ENCODE results near the gene INPP5K. TPM values are rescaled to one million over a fixed set of nuclear protein-coding genes. Genes with fewer than 3 reads are reported as not detected.

The INPP5K gene
- total RNA-seq, 1 donor from 2014 or later: 21.4 TPM

DNA sequence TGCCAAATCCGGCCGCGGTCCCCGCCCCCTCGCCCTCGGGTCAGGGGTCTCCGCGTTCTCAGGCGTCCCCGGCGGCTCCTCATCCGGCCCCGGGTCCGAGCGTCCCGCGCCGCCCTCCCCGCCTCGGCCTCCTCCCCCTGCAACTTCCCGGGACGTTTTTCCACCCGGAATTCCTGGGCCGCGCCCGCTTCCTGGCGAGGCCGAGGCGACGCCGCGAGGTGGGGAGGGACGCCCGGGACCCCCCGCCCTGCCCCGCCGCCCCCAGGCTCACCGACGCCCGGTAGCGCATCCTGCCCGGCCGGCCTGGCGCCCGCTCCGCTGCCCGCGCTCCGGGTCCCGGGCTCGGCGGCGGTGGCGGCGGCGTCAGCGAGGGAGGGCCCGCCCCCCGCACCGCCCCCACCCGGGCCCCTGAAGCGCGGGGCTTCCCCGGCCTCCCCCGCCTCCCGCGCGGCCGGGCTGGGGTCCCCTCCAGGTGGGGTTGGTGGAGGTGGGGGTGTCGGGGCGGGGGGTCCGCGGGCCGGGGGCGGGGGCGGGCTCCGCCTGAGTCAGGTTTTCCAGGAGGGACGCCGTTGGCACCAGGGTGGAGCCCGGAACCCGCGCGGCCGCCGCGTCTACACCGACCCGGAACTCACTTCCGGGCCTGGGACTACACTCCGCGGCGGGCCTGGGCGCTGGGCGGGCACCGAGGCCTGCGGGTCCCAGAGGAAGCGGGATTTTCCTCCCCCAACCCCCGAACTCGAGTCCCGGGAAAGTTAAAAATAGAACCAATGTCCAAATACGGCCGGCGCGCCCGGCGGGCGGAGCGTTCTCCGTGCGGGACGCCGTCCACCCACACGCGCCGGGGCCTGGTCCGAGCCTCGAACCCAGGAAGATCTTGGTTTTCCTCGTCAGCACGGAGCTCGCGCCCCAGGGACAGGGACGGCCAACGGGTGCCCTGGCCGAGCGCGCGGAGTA lies 30.7 kb downstream of the INPP5K start:
- peak; percentile 24 for ATAC-seq

DNA sequence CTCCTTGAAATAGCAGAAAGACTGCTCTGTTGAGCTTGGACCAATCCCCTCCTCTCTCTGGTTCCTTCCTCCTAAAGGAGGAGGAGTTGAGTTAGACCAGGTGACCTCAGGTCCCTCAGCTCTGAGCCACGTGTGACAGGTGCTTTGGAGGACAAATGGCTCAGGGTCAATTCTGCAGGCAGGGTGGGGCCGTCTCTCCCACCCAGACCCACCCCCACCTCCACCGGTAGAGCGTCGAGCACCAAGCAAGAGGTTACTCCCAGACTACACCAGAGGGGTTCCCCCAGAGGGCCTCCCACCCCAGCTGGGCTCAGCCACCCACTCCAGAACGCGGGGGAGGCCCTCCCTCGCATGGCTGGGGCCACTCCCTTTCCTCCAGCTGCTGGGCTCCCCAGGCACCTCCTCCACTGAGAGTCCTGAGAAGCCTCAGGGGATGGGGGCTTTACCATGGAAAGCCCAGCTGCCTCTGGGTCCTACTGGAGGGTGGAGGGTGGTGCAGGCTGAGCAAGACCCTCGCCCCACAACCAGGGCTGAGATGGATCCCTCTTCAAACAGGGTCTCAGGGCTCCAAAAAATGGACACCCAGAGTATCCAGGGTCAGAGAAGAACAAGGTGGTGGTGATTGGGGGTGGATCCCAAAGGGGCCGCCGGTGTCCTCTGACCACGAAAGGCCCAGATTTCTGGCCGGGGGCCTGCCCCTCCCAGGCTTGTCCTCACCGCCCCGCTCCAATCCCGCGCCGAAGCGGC lies 31.6 kb downstream of the INPP5K start:
- ATAC-seq: peak; percentile 43

DNA sequence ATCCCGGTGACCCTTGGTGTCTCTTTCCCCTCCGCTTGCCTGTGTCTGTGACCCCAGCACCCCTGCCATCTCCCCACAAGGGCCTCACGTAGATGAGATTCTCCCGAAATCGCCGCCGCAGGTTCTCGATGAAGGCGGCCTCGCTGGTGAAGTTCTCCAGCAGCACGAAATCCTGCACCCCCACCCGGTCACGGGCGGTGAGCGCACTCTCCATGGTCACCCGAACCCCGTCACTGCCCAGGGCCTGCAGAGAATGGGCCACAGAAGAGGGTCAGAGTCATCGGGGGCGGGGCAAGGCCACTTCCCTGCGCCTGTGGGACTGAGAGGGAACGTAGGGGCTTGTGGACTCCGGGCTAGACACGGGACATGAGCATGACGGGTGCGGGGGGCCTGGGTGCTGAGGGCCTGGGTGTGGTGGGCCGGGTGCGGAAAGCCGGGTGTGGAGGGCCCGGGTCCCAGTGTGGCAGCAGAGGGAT lies 32.3 kb downstream of the INPP5K start:
- ATAC-seq: no peak

DNA sequence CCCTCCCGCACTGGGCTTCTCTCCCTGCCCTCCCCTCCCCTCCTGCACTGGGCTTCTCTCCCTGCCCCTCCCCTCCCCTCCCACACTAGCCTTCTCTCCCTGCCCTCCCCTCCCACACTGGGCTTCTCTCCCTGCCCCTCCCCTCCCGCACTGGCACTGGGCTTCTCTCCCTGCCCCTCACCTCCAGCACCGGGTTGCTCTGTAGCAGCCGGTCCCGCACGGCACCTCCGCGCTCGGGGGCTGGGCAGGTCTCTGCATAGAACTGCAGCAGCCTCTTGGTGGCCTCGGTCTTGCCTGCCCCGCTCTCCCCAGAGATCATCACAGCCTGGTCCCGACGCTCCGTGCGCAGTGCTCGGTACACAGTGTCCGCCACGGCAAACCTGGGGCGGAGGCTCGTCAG lies 33.7 kb downstream of the INPP5K start:
- no peak for ATAC-seq

DNA sequence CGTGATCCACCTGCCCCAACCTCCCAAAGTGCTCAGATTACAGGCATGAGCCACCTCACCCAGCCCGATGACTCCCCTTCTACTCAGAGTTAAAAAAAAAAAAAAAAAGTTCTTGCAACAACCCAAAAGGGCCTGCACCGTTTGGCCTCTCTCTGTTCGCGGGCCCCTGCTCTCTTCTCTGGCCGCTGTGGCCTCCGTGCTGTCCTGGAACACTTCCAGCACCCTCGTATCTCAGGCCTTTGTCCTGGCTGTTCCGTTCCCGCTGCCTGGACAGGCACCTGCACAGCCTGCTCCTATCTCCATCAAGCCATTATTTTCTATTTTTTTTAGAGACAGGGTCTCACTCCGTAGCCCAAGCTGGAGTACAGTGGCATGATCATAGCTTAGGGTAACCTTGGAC lies 34.7 kb downstream of the INPP5K start:
- no peak for ATAC-seq

DNA sequence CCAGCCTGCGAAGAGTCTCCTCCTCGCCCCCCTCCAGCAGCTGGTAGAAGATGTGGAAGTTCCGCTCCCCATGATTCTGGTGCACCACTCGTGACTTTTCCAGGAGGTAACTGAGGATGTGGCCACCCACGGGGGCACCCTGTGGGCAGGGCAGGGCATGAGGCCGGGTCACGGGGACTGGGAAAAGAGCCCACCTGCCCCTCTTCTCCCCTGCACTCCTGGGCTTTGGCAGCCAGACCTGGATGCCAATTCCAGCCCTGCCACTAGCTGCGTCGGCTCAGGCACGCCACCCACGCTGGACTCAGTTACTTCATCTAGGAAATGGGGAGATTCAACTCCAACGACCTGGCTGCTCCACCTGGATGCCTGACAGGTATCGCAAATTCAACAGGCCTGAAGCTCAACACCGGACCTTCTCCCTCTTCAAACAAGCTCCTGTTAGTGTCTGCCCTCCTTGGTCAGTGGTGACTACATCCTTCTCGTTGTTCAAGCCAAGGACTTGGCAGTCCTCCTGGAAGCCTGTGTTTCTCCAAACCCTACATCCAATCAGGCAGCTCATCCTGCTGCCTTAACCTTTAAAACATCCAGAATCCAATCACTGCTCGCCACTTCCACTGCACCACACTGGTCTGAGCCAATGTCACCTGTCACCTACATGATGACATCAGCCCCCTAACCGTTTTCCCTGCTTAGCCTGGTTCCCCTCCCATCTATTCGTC lies 35.5 kb downstream of the INPP5K start:
- ATAC-seq: no peak

DNA sequence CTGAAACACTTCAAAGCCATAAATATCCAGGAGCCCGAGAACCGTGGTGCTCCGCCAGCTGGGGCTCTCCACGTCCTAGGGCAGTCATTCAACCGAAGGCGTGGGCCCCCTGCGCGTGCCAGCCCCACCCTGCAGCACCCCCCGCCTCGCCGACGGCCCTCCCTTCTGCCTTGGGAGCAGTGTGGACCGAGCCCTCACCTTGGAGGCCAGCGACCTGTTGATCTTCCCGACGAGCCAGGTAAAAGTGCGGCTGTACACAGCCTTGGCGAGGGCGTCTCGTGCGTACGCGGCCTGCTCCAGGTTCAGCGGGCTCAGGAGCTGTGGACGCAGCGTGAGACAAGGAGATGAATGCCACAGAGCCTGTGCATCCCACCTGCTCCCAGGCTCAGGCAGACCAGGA lies 38.0 kb downstream of the INPP5K start:
- ATAC-seq: no peak

DNA sequence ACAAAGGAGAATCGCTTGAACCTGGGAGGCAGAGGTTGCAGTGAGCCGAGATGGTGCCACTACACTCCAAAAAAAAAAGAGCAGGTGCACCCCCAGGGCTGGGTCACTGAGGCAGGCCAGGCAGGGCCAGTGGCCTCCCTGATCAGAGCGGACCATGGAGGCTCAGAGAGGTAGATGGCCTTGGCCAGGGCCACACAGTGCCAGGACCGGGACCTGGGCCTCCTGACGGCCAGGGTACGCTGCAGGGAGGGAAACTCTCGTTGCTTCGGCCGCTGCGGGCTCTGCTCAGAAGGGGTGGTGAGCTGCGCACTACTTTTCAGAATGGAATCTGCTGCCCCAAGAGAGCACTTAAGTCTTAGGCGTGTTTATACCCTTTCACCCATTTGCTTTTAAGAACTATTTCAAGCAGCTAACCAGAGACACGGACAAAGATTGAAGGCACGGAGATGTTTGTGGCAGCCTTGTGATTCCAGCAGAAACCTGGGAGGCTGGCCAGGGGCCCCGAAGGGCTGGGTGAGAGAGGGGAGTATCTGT lies 41.0 kb downstream of the INPP5K start:
- no peak for ATAC-seq

DNA sequence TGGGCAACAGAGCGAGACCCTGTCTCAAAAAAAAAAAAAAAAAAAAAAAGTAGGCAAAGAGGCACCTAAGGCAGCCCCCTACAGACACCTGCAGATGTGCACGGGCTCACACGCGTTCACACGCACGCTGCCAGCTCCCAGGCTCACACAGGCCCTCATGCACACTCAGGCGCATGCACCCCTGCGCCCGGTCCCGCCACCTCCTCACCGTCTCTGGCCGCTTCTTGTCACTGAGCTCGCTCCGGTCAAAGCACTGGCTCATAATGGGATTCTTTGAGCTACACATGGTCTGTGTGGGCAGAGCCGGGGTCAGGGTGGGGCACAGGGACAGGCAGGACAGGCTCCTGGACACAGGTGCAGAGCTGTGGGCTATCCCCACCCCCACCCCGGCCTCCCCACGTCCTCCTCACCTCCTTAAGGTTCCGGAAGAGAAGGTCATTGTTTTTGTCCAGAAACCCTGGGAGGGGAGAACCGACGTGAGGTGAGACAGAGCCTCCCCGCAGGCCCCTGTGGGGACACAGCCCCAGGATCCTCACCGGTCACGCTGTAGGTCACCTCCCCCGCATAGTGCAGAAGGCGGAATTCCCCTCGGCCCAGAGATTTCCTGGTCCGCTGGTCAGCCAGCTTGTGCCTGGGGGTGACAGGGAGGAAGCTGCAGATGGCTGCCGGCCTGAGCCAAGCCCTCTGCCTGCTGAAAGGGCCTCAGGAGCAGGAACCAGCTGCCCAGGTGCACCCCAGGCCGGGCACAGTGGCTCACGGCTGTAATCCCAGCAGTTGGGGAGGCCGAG lies 41.8 kb downstream of the INPP5K start:
- ATAC-seq: peak; percentile 6

DNA sequence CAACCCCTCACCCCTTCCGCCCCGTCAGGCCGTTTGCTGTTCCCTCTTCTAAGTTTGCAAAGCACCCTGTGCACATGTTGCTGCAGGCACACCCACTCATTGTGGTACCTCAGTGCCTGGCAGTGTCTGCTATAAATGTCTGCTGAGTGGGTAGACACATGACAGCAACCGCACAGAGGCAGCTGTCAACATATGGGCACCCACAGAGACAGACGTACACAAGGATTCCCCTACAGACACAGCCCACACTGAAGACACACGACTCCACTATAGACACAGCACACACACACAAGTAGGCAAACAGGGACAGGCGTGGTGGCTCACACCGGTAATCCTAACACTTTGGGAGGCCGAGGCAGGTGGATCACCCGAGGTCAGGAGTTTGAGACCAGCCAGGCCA lies 42.6 kb downstream of the INPP5K start:
- ATAC-seq: no peak

DNA sequence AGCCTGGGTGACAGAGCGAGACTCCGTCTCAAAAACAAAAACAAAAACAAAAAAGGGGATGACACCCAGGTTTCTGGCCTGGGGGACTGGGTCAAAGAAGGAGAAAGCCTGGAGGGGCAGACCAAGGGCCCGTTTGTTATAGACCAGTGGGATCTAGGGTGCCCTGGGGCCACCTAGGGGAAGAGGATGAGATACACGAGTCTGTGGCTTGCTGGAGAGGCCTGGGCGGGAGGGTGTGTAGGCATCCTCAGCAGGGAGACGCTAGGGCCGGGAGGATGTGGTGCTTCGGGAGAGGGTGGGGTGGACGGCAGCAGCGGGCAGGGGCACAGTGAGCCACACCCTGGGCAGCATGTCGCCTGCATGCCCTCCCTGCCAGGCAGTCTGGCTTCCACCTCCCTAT lies 43.2 kb downstream of the INPP5K start:
- peak; percentile 10 for ATAC-seq

DNA sequence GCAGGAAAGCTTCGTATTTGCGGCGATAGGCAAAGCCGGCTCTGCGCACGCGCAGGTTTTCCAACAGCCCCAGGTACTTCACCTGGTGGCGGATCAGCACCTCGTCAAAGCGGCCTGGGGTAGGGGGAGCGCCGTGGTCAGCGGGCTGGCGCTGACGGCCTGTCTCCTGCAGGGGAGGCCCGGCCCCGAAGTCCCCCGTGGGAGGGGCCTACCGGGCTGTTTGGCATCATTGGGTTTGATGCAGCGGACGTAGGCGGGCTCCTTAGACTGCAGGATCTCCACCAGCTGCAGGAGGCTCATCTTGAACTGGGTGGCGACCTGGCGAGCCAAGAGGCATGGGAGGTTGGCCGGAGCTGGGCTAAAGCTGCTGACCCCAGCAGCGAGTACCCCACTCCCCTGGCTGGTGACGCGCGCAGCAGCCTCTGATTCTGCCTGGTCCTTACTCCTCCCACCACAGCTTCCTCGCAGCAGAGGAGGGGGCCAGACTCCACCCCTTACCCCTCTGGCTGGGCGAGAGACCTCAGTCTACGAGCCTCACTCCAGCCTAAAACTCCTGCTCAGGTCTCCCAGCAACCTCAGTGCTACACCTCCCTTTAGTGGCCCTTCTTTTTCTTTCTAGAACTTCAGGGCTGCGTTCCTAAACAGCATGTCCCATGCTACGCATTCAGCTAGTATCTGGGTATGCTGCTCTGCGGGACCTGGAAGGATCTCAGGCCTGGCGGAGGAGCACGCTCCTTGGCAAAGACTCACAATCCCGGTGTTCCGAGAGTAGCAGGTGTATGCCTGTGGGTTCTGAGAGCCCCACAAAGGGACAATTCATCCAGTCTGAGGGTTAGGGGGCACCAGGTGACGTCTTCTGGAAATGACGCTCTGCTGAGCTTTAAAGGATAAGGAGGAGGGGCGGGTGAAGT lies 44.2 kb downstream of the INPP5K start:
- no peak for ATAC-seq

DNA sequence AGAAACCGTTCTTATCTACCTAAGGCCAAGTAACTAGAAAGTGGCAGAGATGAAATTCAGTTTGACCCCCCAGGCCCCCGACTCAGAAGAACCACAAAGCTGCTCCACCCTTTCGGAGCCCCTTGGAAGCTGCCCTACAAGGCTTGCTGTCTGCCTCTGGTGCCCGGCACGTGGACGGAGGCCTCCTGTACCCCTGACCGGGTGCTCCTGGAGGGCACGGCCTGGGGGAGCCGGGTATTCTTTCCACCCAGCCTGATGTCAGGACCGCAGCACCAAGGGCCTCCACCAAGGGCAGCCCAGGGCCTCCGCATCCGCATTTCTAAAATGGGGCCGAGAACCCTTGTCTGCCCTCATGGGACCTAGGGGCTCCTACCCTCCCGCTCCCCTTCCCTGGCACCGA lies 44.9 kb downstream of the INPP5K start:
- no peak for ATAC-seq

DNA sequence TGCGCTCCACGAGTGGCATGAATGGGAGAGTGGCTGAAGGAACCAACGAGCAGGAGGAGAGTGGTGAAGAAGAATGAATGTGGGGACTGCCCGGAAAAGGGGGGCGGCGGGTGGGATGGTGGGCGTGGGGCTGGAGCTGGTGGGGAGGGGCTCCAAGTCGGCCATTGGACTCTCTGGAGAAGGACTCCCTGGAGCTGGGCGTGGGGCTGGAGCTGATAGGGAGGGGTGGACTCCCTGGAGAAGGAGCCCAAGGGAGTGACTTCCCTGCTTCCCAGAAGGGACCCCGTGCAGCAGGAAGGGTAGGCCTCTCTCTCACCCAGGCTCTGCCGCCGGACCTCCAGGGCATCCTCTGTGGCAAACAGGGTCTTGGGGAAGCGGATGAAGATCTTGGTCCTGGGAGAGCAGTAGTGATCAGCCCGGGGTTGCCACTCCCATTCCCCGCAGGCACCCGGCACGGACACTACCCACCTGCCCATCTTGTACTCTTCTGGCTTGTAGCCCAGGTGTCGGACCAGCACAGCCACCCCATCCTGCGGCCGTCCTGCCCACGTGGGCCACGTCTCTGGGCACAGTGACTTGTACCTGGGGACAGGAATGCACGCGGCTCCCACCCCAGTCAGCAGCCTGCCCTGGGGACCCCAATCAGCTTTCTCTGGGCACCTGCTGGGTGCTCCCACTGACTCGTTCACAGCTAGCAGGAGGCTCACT lies 45.5 kb downstream of the INPP5K start:
- ATAC-seq: no peak

DNA sequence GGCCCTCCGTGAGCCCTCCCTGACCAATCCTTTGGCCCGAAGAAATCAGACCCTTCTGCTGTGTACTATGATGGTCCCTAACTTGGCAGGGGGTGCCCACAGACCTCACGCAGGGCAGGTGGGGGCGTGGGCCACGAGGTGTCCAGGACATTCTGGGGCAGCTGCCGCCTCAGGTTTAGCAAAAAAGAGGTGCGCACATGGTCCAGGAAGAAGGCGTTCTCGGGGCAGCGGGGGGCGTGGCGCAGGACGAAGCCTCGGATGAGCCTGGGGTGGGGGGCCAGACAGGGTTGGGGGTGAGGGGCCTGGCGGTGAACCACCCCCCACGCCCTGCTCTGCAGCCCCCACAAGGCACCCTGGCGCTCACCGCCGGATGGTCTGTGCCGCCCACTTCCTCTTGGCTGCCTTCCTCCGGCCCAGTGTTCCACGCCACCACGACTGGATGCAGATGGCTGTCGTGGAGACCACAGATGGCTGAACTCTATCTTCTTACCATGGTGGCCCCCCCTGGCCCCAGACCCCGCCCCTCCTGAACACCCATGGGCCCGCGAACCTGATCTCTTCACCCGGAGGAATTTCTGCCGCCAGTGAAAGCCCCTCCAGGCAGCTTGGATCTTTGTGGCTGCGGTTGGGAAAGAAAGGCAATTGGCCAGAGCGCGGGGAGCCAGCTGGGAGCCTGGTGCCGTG lies 46.2 kb downstream of the INPP5K start:
- no peak for ATAC-seq

DNA sequence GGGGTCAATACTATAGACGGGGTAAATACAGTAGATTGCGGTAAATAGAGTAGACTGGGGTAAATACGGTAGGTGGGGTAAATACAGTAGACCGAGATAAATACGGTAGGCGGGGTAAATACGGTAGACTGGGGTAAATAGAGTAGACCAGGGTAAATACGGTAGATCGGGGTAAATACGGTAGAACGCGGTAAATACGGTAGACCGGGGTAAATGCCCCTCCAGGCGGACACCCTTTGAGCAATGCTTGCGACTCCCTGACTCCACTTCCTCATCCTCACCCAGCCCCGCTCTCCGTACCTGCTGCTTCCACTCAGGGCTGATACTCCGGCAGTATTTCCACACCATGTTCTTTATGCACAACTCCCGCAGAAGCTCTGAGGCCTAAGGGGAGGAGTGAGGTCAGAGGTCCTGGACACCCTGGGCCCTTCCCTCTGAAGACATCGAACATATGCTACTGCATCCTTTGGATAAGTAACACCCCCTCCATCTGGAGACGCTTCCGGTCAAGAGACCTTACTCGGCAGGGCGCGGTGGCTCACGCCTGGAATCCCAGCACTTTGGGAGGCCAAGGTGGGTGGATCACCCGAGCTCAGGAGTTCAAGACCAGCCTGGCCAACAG lies 47.1 kb downstream of the INPP5K start:
- ATAC-seq: no peak

DNA sequence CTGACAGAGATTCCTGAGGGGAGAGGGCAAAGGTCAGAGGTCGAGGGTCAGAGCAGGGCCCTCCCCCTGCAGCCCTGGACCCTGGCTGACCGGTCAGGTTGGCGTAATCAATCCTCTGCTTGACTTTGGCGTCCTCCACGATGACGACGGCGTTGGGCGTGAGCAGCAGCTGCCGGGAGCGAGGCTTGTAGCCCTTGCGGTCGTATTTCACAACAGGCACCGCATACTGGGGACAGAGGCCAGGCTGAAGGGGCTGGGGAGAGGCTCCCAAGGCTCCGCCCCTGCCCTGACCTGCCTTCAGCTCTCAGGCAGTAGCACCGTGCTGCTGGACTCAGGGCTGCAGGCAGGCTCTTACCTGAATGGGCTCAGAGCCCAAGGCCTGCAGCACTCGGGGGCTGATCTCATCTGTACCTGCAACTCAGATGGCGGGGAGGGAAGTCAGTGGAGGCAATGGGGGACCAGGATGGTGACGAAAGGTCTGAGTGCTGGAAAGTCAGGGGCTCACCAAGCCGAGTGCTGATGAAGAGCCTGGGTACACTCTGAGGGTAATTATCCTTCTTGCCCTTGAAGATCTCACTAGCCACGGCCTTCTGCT lies 48.4 kb downstream of the INPP5K start:
- ATAC-seq: no peak

DNA sequence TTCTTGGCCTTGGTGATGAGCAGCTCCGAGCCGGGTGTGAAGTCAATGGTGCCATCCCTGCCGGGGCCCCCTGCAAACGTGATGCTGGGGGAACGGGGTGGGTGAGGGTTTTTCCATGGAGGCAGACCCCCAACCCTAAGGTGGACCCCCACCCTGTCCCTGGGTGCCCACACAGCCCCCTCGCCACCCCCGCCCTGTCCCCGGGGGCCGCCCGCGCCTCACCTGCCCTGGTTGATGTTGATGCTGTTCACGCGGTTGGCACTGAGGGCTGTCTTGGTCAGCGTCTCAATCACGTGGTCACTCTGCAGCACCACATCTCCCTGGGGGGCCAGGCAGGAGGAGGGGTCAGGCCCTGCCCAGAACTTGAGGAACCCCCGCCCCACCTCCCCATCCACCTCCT lies 49.2 kb downstream of the INPP5K start:
- ATAC-seq: no peak

DNA sequence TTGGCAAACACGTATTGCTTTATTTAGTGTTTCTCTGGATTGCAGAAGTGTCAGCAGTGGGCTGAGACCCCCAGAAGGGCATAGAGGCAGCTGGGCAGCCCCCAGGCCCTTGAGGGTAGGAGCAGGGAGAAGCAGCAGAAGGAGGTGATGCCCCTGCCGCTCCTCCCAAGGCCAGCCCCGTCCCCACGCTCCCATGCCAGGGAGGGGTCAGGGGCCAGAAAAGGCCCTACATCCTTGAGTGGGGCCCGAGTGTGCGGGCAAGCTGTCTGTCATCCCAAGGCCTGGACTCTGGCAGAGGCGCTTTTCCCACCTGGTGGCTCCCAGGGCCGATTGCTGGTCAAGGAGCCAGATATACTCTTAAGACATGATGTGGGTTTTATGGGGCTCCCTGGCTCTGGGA lies 52.2 kb downstream of the INPP5K start:
- ATAC-seq: no peak
